ENCODE measurements around the gene SLA2.

Gene SLA2

GRCh38 chr20:36666181-36666740, 20.3 kb upstream of the SLA2 start:
- ChIA-PET CTCF (interaction anchor here (0.5 to 2.2 kb wide), 15 partner anchors 8 to 774 kb away, joined by 3 to 8 read pairs (median 4); no protein-coding TSS in a partner anchor), POLR2A (ENCODE audit: low non-redundant PET) (no interaction called here)
- TF ChIP-seq CTCF (conservative IDR thresholded peaks at IDR 0.05; ENCODE audit: low read depth), result peak; percentile 22; the same call in 1 of the 2 replicates
- DNase-seq (ENCODE audit: low spot score), result no peak
- no peak overlapping the region for H3K27ac ChIP-seq

- DNase-seq (ENCODE audit: low spot score), result no peak
- CTCF ChIA-PET, result no interaction called here
- POLR2A ChIA-PET (ENCODE audit: low non-redundant PET), result no interaction called here
- TF ChIP-seq CTCF (conservative IDR thresholded peaks at IDR 0.05; ENCODE audit: low read depth), result no peak
- no peak overlapping the region for H3K27ac ChIP-seq
Measured at GRCh38 chr20:36663031-36663430, 17.0 kb upstream of the SLA2 start.

- H3K27ac ChIP-seq, result no peak overlapping the region
- CTCF ChIA-PET, result interaction anchor here (0.6 to 1.4 kb wide), 3 partner anchors 8 to 388 kb away, joined by 3 to 4 read pairs (median 3); no protein-coding TSS in a partner anchor
- POLR2A ChIA-PET (ENCODE audit: low non-redundant PET), result no interaction called here
- no peak for TF ChIP-seq CTCF (conservative IDR thresholded peaks at IDR 0.05; ENCODE audit: low read depth)
- DNase-seq (ENCODE audit: low spot score), result no peak
Measured at GRCh38 chr20:36658300-36658699, 12.3 kb upstream of the SLA2 start.

GRCh38 chr20:36656733-36657132, 10.7 kb upstream of the SLA2 start:
- TF ChIP-seq CTCF (conservative IDR thresholded peaks at IDR 0.05; ENCODE audit: low read depth), result no peak
- no peak for DNase-seq (ENCODE audit: low spot score)
- POLR2A ChIA-PET (ENCODE audit: low non-redundant PET), result no interaction called here
- CTCF ChIA-PET, result interaction anchor here (0.6 to 1.4 kb wide), 3 partner anchors 9 to 1209 kb away, joined by 3 to 4 read pairs (median 3); no protein-coding TSS in a partner anchor
- no peak overlapping the region for H3K27ac ChIP-seq

GRCh38 chr20:36655004-36655403, 9.0 kb upstream of the SLA2 start:
- no peak for TF ChIP-seq CTCF (conservative IDR thresholded peaks at IDR 0.05; ENCODE audit: low read depth)
- POLR2A ChIA-PET (ENCODE audit: low non-redundant PET), result interaction anchor here (0.7 kb wide), 1 partner anchor 419 kb away, joined by 3 read pairs; the partner anchor contains the start of gene AAR2
- CTCF ChIA-PET, result interaction anchor here (0.5 to 0.6 kb wide), 5 partner anchors 10 to 505 kb away, joined by 3 to 5 read pairs (median 4); no protein-coding TSS in a partner anchor
- DNase-seq (ENCODE audit: low spot score), result no peak
- no peak overlapping the region for H3K27ac ChIP-seq

GRCh38 chr20:36654506-36654905, 8.5 kb upstream of the SLA2 start:
- CTCF ChIA-PET, result interaction anchor here (0.5 to 0.6 kb wide), 2 partner anchors 23 to 96 kb away, joined by 3 read pairs; no protein-coding TSS in a partner anchor
- POLR2A ChIA-PET (ENCODE audit: low non-redundant PET), result interaction anchor here (0.7 kb wide), 1 partner anchor 418 kb away, joined by 3 read pairs; the partner anchor contains the start of gene AAR2

More at GRCh38 chr20:36654506-36654905, 8.5 kb upstream of the SLA2 start:
- DNase-seq (ENCODE audit: low spot score), result no peak
- no peak for TF ChIP-seq CTCF (conservative IDR thresholded peaks at IDR 0.05; ENCODE audit: low read depth)
- no peak overlapping the region for H3K27ac ChIP-seq
